GM21825 (cell line): ENCODE results near the gene DYSF.

ENCODE experiments used
- ATAC-seq: cut with Tn5 transposase; IDR thresholded peaks from one replicate; pipeline ENCODE4 v1.9.1; 2021; ENCODE audit warnings: mild to moderate bottlenecking, moderate library complexity; ENCODE audit not compliant: unreplicated experiment

The DYSF gene

GRCh38 chr2:71455741-71456569, 2.6 kb downstream of the DYSF start:
- ATAC-seq: no peak

GRCh38 chr2:71456617-71457016, 3.3 kb downstream of the DYSF start:
- no peak for ATAC-seq

- ATAC-seq: no peak
Observed at GRCh38 chr2:71457123-71457915, 4.0 kb downstream of the DYSF start.

GRCh38 chr2:71457923-71458322, 4.6 kb downstream of the DYSF start:
- no peak for ATAC-seq

- no peak for ATAC-seq
Observed at GRCh38 chr2:71458413-71459083, 5.2 kb downstream of the DYSF start.

- ATAC-seq: no peak
Observed at GRCh38 chr2:71459084-71459431, 5.7 kb downstream of the DYSF start.

GRCh38 chr2:71460056-71460455, 6.7 kb downstream of the DYSF start:
- ATAC-seq: no peak

- ATAC-seq: no peak
Observed at GRCh38 chr2:71460595-71461303, 7.4 kb downstream of the DYSF start.

- ATAC-seq: no peak
Observed at GRCh38 chr2:71461304-71461671, 7.9 kb downstream of the DYSF start.

GRCh38 chr2:71462056-71462605, 8.8 kb downstream of the DYSF start:
- no peak for ATAC-seq

GRCh38 chr2:71462641-71463341, 9.4 kb downstream of the DYSF start:
- no peak for ATAC-seq

GRCh38 chr2:71463342-71463654, 9.9 kb downstream of the DYSF start:
- ATAC-seq: no peak

GRCh38 chr2:71464389-71464788, 11.0 kb downstream of the DYSF start:
- ATAC-seq: no peak

GRCh38 chr2:71465356-71465755, 12.0 kb downstream of the DYSF start:
- ATAC-seq: no peak

GRCh38 chr2:71465961-71466300, 12.6 kb downstream of the DYSF start:
- ATAC-seq: no peak

- no peak for ATAC-seq
Observed at GRCh38 chr2:71466301-71467179, 13.2 kb downstream of the DYSF start.

- no peak for ATAC-seq
Observed at GRCh38 chr2:71467180-71467815, 13.9 kb downstream of the DYSF start.

- ATAC-seq: no peak
Observed at GRCh38 chr2:71468279-71469015, 15.1 kb downstream of the DYSF start.
